Measurements from ENCODE around the gene SLIRP.

SLIRP gene

DNA sequence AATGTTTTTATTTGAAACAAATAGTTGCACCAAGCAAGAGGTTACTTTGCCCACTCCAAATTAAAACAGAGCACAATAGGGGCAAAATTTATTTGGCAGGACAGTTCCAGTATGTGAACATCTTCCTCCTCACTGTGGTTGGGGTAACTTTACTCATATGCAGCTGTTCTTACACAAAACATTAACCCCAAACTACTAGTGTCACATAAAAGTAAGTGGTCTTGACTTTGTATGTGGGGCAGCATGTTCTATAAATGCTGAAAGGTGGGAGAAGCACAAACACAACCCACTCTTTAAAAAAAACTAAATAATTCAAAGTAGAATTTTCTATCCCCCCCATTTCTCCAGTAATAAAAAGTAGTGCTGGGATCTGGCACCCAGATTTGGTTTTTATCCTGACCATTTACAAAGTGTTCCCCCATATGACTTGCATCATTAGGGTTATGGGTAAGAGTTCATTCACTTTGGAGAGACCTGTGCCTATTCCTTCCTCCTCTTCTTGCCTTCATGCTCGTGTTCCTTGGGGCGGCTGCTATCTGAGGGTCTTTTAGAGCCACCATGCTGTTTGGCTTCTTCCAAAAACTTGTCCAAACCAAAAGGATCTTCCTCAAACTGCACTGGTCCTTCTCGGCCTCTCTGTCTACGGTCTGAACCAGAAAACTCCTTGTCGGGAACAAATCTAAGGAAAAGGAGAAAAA lies 9.9 kb downstream of the SLIRP start:
- TF ChIP-seq, protein P1, sequence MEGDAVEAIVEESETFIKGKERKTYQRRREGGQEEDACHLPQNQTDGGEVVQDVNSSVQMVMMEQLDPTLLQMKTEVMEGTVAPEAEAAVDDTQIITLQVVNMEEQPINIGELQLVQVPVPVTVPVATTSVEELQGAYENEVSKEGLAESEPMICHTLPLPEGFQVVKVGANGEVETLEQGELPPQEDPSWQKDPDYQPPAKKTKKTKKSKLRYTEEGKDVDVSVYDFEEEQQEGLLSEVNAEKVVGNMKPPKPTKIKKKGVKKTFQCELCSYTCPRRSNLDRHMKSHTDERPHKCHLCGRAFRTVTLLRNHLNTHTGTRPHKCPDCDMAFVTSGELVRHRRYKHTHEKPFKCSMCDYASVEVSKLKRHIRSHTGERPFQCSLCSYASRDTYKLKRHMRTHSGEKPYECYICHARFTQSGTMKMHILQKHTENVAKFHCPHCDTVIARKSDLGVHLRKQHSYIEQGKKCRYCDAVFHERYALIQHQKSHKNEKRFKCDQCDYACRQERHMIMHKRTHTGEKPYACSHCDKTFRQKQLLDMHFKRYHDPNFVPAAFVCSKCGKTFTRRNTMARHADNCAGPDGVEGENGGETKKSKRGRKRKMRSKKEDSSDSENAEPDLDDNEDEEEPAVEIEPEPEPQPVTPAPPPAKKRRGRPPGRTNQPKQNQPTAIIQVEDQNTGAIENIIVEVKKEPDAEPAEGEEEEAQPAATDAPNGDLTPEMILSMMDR (IDR thresholded peaks at IDR 0.05; ENCODE audit: insufficient read depth, low read length, poor library complexity, severe bottlenecking): no peak
- TF ChIP-seq EZH2phosphoT487 (conservative IDR thresholded peaks at IDR 0.05; ENCODE audit: low read length): no peak
- Histone ChIP-seq H3K4me2 (ENCODE audit: low read depth, low read length, poor library complexity, severe bottlenecking) (no peak overlapping the region), H3K9me3 (ENCODE audit: insufficient read depth, low read length) (no peaks in the 10 kb centered on the region), H3K4me3 (ENCODE audit: insufficient read depth, low read length, poor library complexity, severe bottlenecking) (no peak overlapping the region), H3K79me2 (ENCODE audit: insufficient read depth, low read length) (peaks cover 11% of the 10 kb centered on the region; the same call in 1 of the 2 replicates), H3K27me3 (ENCODE audit: low read length) (no peaks in the 10 kb centered on the region), H3K36me3 (ENCODE audit: low read length) (peaks cover 44% of the 10 kb centered on the region), H3F3A (ENCODE audit: insufficient read depth) (peaks cover 27% of the 10 kb centered on the region; the same call in 1 of the 2 replicates), H2AFZ (ENCODE audit: low read depth, low read length, severe bottlenecking) (no peak overlapping the region), H3K9me2 (replicated peaks; ENCODE audit: insufficient read depth, low read length) (no peaks in the 10 kb centered on the region), H3K9ac (ENCODE audit: low read length) (no peak overlapping the region), H3K27ac (ENCODE audit: low read depth, low read length) (no peak overlapping the region), H4K20me1 (ENCODE audit: low read depth, low read length) (no peaks in the 10 kb centered on the region)

DNA sequence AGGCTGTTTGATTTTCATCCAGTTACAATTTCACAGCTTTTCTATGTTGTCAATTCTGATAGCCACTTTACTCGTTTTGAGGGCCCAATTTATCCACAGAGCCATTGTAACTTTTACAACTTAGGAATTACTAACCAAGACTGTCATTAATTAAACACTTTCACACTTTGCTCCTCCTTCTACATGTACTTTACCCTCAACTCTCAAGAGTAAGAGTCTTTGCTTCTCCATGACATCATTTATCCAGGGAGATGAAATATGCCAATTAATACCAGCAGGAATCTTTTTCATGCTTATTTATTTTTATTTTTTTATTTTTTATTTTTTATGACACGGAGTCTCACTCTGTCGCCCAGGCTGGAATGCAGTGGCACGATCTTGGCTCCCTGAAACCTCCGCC lies 13.5 kb downstream of the SLIRP start:
- no peaks in the 10 kb centered on the region for H3K79me2 ChIP-seq (ENCODE audit: insufficient read depth, low read length)
- H3K9ac ChIP-seq (ENCODE audit: low read length): no peak overlapping the region
- H3F3A ChIP-seq (ENCODE audit: insufficient read depth): peaks cover 19% of the 10 kb centered on the region; the same call in 1 of the 2 replicates
- no peak overlapping the region for H3K27ac ChIP-seq (ENCODE audit: low read depth, low read length)
- H3K36me3 ChIP-seq (ENCODE audit: low read length): peaks cover 47% of the 10 kb centered on the region
- H2AFZ ChIP-seq (ENCODE audit: low read depth, low read length, severe bottlenecking): no peak overlapping the region
- H3K4me2 ChIP-seq (ENCODE audit: low read depth, low read length, poor library complexity, severe bottlenecking): no peak overlapping the region
- H3K4me3 ChIP-seq (ENCODE audit: insufficient read depth, low read length, poor library complexity, severe bottlenecking): no peak overlapping the region
- no peaks in the 10 kb centered on the region for H3K9me2 ChIP-seq (replicated peaks; ENCODE audit: insufficient read depth, low read length)
- H3K9me3 ChIP-seq (ENCODE audit: insufficient read depth, low read length): no peaks in the 10 kb centered on the region
- TF ChIP-seq EZH2phosphoT487 (conservative IDR thresholded peaks at IDR 0.05; ENCODE audit: low read length): no peak
- TF ChIP-seq, protein P1 (IDR thresholded peaks at IDR 0.05; ENCODE audit: insufficient read depth, low read length, poor library complexity, severe bottlenecking): no peak
- no peaks in the 10 kb centered on the region for H3K27me3 ChIP-seq (ENCODE audit: low read length)
- no peaks in the 10 kb centered on the region for H4K20me1 ChIP-seq (ENCODE audit: low read depth, low read length)

DNA sequence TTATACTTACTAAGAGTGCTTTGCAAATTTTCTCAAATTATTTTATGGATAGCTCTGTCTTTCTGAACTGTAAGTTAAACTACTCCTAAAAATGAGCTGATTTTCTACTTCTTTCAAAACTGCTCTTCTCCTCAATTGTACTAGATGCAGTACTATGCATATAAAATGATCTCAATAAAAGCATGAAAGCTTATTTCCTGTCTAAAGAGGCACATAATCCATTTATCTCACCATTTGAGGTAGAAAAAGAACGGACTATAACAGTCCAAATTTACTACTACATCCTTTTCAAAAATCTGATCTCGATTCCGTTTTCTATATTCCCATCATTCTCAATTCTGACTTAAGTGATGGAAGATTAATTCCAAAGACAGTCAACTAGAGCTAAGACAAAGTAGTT lies 14.4 kb downstream of the SLIRP start:
- Histone ChIP-seq H4K20me1 (ENCODE audit: low read depth, low read length) (no peaks in the 10 kb centered on the region), H3K27ac (ENCODE audit: low read depth, low read length) (no peak overlapping the region), H3K9me2 (replicated peaks; ENCODE audit: insufficient read depth, low read length) (no peaks in the 10 kb centered on the region), H3K27me3 (ENCODE audit: low read length) (no peaks in the 10 kb centered on the region), H3K79me2 (ENCODE audit: insufficient read depth, low read length) (no peaks in the 10 kb centered on the region), H3F3A (ENCODE audit: insufficient read depth) (peaks cover 19% of the 10 kb centered on the region; the same call in 1 of the 2 replicates), H2AFZ (ENCODE audit: low read depth, low read length, severe bottlenecking) (no peak overlapping the region), H3K4me3 (ENCODE audit: insufficient read depth, low read length, poor library complexity, severe bottlenecking) (no peak overlapping the region), H3K4me2 (ENCODE audit: low read depth, low read length, poor library complexity, severe bottlenecking) (no peak overlapping the region), H3K36me3 (ENCODE audit: low read length) (peaks cover 45% of the 10 kb centered on the region), H3K9ac (ENCODE audit: low read length) (no peak overlapping the region), H3K9me3 (ENCODE audit: insufficient read depth, low read length) (no peaks in the 10 kb centered on the region)
- TF ChIP-seq, protein P1 (IDR thresholded peaks at IDR 0.05; ENCODE audit: insufficient read depth, low read length, poor library complexity, severe bottlenecking): no peak
- TF ChIP-seq EZH2phosphoT487 (conservative IDR thresholded peaks at IDR 0.05; ENCODE audit: low read length): no peak

All from SU-DHL-6 (cell line).